ENCODE data around the gene CLDN20. TPM values are rescaled to one million over a fixed set of nuclear protein-coding genes. Genes with fewer than 3 reads are reported as not detected.

Gene CLDN20
- total and polyA plus RNA-seq, 10 of the 15 experiments (the other 5 are each of a cell fraction or from before 2014, with no cell fraction given) = 0.13 to 0.23 TPM; not detected in 8

DNA sequence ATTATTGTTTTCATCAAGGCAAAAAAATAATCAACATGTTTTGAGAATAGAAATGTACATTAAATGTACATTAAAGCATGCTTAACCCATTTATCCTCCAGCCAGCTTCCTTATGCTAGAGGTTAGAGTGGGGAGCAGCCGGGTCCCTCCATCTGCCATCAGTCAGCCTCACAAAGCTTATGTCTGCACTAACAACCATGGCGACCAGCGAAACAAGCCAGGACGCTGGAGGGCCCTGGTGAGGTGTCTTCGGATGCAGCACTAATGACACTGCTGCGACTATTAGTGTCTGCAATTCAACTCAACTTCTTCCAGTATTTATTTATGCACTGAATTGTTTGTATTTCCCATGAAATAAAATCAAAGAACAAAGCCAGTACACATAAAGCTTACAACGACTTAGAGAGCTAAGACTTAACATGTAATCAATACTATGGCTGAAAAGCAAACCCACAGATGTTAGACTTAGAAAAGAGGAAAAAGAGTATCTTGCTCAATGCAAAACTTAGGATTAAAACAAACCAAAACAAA is 6.8 kb downstream of the CLDN20 start:
- no peaks in the 10 kb centered on the region for H3K4me1 ChIP-seq (ENCODE audit: control insufficient read depth, insufficient read depth, low read length)
- no peak overlapping the region for H2AFZ ChIP-seq (ENCODE audit: control insufficient read depth, low read depth, low read length)
- TF ChIP-seq MYC (IDR thresholded peaks at IDR 0.05; ENCODE audit: insufficient read depth, insufficient read length, insufficient replicate concordance, low read length, severe bottlenecking) (no peak), YY1 (IDR thresholded peaks at IDR 0.05; ENCODE audit: low read depth, low read length) (no peak), JUND (IDR thresholded peaks at IDR 0.05; ENCODE audit: low read depth, low read length) (no peak), POLR2AphosphoS5 (IDR thresholded peaks at IDR 0.05; ENCODE audit: low read length) (no peak), SREBF2 (IDR thresholded peaks at IDR 0.05; ENCODE audit: low read length) (no peak), HDAC2 (IDR thresholded peaks at IDR 0.05) (no peak), EGR1 (IDR thresholded peaks at IDR 0.05; ENCODE audit: borderline replicate concordance in 1 of 2, low read depth in 2 of 2, low read length in 2 of 2) (no peak), PML (IDR thresholded peaks at IDR 0.05; ENCODE audit: low read length) (no peak), IKZF1 (conservative IDR thresholded peaks at IDR 0.05) (no peak), HCFC1 (IDR thresholded peaks at IDR 0.05; ENCODE audit: low read length) (no peak), NRF1 (conservative IDR thresholded peaks at IDR 0.05; ENCODE audit: low read depth, low read length) (no peak), CBFB (IDR thresholded peaks at IDR 0.05; ENCODE audit: low read depth) (no peak), ZNF274 (IDR thresholded peaks at IDR 0.05; ENCODE audit: insufficient read depth, insufficient read length) (no peak), SIN3A (IDR thresholded peaks at IDR 0.05; ENCODE audit: low read depth, low read length) (no peak), TCF12 (IDR thresholded peaks at IDR 0.05; ENCODE audit: low read depth, low read length) (no peak)
- TF ChIP-seq, protein P1, sequence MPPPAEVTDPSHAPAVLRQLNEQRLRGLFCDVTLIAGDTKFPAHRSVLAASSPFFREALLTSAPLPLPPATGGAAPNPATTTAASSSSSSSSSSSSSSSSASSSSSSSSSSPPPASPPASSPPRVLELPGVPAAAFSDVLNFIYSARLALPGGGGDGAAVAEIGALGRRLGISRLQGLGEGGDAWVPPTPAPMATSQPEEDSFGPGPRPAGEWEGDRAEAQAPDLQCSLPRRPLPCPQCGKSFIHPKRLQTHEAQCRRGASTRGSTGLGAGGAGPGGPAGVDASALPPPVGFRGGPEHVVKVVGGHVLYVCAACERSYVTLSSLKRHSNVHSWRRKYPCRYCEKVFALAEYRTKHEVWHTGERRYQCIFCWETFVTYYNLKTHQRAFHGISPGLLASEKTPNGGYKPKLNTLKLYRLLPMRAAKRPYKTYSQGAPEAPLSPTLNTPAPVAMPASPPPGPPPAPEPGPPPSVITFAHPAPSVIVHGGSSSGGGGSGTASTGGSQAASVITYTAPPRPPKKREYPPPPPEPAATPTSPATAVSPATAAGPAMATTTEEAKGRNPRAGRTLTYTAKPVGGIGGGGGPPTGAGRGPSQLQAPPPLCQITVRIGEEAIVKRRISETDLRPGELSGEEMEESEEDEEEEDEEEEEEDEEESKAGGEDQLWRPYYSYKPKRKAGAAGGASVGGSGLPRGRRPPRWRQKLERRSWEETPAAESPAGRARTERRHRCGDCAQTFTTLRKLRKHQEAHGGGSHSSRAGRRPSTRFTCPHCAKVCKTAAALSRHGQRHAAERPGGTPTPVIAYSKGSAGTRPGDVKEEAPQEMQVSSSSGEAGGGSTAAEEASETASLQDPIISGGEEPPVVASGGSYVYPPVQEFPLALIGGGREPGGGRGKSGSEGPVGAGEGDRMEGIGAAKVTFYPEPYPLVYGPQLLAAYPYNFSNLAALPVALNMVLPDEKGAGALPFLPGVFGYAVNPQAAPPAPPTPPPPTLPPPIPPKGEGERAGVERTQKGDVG (CRISPR knock-in tag; IDR thresholded peaks at IDR 0.05) = no peak
- TF ChIP-seq, protein P2, sequence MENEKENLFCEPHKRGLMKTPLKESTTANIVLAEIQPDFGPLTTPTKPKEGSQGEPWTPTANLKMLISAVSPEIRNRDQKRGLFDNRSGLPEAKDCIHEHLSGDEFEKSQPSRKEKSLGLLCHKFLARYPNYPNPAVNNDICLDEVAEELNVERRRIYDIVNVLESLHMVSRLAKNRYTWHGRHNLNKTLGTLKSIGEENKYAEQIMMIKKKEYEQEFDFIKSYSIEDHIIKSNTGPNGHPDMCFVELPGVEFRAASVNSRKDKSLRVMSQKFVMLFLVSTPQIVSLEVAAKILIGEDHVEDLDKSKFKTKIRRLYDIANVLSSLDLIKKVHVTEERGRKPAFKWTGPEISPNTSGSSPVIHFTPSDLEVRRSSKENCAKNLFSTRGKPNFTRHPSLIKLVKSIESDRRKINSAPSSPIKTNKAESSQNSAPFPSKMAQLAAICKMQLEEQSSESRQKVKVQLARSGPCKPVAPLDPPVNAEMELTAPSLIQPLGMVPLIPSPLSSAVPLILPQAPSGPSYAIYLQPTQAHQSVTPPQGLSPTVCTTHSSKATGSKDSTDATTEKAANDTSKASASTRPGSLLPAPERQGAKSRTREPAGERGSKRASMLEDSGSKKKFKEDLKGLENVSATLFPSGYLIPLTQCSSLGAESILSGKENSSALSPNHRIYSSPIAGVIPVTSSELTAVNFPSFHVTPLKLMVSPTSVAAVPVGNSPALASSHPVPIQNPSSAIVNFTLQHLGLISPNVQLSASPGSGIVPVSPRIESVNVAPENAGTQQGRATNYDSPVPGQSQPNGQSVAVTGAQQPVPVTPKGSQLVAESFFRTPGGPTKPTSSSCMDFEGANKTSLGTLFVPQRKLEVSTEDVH (IDR thresholded peaks at IDR 0.05; ENCODE audit: low read depth, partially characterized antibody) = no peak
- 97% methylated on average over 7 of the region's 7 CpGs for WGBS (ENCODE audit: insufficient coverage, insufficient replicate concordance, low lambda C conversion rate, missing lambda C conversion rate)
- H3K27ac ChIP-seq (ENCODE audit: control insufficient read depth, insufficient read depth) = no peak overlapping the region
- DNase-seq (ENCODE audit: low read depth, low spot score) (no peak), ATAC-seq (no peak), FAIRE-seq (no peak)
- SMC1A ChIA-PET (ENCODE audit: uncharacterized antibody, unreplicated experiment) = interaction anchor here (0.7 to 2.7 kb wide), 9 partner anchors 9 to 343 kb away, joined by 3 to 7 read pairs (median 4); no protein-coding TSS in a partner anchor
- H3K4me3 ChIP-seq = no peak overlapping the region
- intact Hi-C loops (cut with micrococcal nuclease; ENCODE audit: unreplicated experiment) = no loop called here
- no peaks in the 10 kb centered on the region for H3K9me3 ChIP-seq (replicated peaks; ENCODE audit: control insufficient read depth, insufficient read depth, low read length)
- POLR2A ChIA-PET = no interaction called here
- RAD21 ChIA-PET (ENCODE audit: unreplicated experiment) = interaction anchor here (1.0 kb wide), 1 partner anchor 93 kb away, joined by 3 read pairs; no protein-coding TSS in a partner anchor
- H3K79me2 ChIP-seq (ENCODE audit: control insufficient read depth, insufficient read depth, low read length) = no peaks in the 10 kb centered on the region; the same call in 1 of the 2 replicates
- no TSS peak for BruUV-seq (replicated peaks)
- no peaks in the 10 kb centered on the region for H4K20me1 ChIP-seq (ENCODE audit: control insufficient read depth, insufficient read depth)
- in situ Hi-C loops (cut with MboI) = no loop called here
- CTCF ChIA-PET = interaction anchor here (0.7 to 2.6 kb wide), 7 partner anchors 10 to 342 kb away, joined by 3 to 11 read pairs (median 4); no protein-coding TSS in a partner anchor
- H3K27me3 ChIP-seq (replicated peaks in 1 of 2; ENCODE audit: control insufficient read depth in 2 of 2, insufficient read depth in 2 of 2, low read length in 1 of 2) = no peaks in the 10 kb centered on the region
- peaks cover 0 to 13% of the 10 kb centered on the region in 2 experiments; a peak in 3 of 4 replicates for H3K36me3 ChIP-seq (ENCODE audit: control insufficient read depth in 2 of 2, insufficient read depth in 2 of 2, low read length in 1 of 2)
- no peak overlapping the region for H3K4me2 ChIP-seq (ENCODE audit: control insufficient read depth, insufficient read depth)
- H3K9ac ChIP-seq (ENCODE audit: control insufficient read depth, insufficient read depth, low read length) = no peak overlapping the region

All from GM12878 (cell line).